Bone marrow (tissue), 2 donors: ENCODE measurements around the gene CHCHD3.

ENCODE experiments used
- DNase-seq, 2 donors: peaks; one replicate each; lab custom pipeline; 2025; lab: John Stamatoyannopoulos, UW

Gene CHCHD3

DNA sequence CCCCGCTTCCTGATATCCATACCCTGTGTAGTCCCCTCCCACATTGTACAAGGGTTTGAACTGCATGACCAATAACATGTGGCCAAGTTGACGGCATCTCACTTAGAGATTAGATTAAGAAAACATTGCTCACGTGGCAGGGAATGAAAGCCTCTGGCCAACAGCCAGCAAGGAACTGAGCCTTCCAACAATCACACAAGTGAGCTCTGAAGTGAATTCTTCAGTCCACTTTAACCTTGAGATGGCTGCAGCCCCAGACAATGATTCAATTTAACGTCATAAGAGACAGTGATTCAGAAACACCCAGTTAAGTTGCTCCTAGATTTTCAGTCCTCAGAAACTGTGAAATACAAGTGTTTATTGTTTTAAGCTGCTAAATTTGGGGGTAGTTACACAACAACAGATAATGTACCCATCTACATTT lies 339.7 kb downstream of the CHCHD3 start:
- DNase-seq: no peak

DNA sequence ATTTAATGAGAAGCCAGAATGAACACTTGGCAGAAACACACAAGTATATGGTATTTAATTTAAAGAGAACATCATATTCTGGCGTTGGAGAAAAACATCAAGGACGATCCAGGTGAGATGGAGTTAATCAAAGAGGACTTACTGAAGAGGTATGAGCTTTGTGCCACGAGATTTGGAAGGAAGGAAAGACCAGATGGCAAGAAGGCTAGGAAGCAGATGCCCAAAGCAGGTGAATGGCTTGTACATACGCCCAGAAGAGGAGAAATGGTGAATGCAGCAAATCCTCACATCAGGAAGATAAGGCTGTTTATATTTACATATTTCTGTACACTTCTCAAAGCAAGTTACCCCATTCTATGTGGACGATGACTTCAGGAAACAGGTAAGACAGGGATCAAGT lies 341.7 kb downstream of the CHCHD3 start:
- no peak for DNase-seq

DNA sequence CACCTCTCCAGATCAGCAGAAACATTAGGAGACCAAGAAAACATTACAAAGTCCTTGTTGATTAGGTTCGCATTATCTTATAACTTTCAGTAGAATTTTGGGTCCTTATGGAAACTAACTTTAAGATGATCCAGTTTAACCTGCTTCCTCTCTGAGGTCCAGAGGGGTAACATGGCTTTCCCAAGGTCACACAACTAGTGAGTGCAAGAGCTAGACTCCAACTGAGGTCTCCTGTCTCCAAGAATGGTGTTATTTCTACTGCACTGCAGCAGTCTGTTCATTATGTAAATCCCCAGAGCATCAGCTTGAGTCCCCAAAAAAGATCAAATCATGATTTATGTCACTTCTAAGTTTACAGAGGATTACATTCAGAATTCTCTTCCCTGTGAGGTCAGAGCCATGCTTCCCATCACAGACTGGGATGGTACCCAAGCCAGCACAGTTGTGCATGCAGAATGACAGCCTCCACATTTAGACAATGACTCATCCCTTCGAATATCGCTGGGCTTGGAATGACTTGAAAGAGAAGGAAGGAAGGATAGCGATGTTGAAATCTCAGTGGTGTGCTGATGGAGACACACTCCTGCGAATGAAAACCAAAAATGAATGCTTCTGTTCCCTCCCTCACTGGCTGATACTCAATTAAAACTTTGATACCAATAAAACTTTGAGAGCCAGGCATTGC lies 342.5 kb downstream of the CHCHD3 start:
- no peak for DNase-seq

DNA sequence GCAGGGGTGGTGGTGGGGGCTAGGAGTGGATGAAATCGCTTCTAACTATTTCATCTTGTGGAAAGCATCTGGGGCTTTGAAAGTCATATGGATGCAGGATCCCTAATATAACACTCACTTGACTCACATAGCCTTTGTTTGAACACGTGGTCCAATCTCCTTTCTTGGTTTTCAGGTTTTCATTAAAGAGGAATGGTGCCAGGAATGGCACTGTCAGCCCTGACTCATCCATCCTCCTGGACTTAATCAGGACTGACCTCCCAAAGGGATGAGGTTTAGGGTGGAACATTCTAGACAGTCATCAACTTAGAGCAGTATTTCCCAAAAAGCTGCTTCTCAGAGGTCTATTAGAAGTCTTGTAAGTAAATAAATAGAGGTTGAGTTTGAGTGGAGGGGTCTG lies 343.6 kb downstream of the CHCHD3 start:
- no peak for DNase-seq

DNA sequence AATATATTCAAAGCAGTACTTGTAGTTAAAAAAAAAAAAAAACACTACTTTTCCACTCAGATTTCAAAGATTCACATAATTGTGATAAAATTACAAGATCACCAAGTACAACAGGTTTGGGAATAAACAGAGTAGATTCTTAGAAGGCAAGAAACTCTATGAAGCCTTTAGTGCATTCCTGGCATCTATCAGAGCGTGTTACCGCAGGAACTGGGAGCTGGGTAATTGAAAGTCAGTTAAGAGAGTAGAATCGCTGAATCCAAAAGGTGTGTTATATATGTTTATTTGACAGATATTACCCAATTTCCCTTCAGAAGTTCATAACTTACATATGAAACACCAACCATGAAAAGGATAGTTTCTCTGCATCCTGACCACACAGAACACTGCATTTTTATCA lies 346.4 kb downstream of the CHCHD3 start:
- no peak for DNase-seq
